Measurements from ENCODE around the gene RBM8A. TPM values are rescaled to one million over a fixed set of nuclear protein-coding genes. Genes with fewer than 3 reads are reported as not detected.

RBM8A gene
- total RNA-seq, 1 donor from 2014 or later = 86.8 TPM

DNA sequence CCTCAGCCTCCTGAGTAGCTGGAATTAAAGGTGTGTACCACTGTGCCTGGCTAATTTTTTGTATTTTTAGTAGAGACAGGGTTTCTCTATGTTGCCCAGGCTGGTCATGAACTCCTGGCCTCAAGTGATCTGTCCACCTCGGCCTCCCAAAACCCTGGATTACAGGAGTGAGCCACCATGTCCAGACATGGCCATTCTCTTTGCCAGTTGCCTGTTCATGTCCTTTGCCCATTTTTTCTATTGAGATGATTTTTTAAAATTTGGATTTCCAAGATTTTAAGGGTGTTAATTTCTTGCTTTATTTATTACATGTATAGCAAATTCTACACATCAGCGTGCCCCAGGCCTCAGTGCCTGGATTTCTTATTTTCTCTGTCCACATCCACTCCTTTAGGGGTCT lies 40.0 kb upstream of the RBM8A start:
- H3K4me1 Mint-ChIP-seq (ENCODE audit: low read depth) = peaks cover 28% of the 10 kb centered on the region
- TF ChIP-seq, protein P1, sequence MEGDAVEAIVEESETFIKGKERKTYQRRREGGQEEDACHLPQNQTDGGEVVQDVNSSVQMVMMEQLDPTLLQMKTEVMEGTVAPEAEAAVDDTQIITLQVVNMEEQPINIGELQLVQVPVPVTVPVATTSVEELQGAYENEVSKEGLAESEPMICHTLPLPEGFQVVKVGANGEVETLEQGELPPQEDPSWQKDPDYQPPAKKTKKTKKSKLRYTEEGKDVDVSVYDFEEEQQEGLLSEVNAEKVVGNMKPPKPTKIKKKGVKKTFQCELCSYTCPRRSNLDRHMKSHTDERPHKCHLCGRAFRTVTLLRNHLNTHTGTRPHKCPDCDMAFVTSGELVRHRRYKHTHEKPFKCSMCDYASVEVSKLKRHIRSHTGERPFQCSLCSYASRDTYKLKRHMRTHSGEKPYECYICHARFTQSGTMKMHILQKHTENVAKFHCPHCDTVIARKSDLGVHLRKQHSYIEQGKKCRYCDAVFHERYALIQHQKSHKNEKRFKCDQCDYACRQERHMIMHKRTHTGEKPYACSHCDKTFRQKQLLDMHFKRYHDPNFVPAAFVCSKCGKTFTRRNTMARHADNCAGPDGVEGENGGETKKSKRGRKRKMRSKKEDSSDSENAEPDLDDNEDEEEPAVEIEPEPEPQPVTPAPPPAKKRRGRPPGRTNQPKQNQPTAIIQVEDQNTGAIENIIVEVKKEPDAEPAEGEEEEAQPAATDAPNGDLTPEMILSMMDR (IDR thresholded peaks at IDR 0.05) = no peak
- H3K27me3 Mint-ChIP-seq (ENCODE audit: low read depth) = no peaks in the 10 kb centered on the region
- H3K27ac Mint-ChIP-seq (ENCODE audit: unreplicated experiment) = no peak overlapping the region
- H3K9me3 Mint-ChIP-seq (ENCODE audit: low read depth) = peaks cover 3% of the 10 kb centered on the region
- DNase-seq (ENCODE audit: low spot score) = no peak
- H3K4me3 Mint-ChIP-seq (ENCODE audit: unreplicated experiment) = no peak overlapping the region
- H3K36me3 Mint-ChIP-seq (ENCODE audit: low read depth) = peaks cover 2% of the 10 kb centered on the region

DNA sequence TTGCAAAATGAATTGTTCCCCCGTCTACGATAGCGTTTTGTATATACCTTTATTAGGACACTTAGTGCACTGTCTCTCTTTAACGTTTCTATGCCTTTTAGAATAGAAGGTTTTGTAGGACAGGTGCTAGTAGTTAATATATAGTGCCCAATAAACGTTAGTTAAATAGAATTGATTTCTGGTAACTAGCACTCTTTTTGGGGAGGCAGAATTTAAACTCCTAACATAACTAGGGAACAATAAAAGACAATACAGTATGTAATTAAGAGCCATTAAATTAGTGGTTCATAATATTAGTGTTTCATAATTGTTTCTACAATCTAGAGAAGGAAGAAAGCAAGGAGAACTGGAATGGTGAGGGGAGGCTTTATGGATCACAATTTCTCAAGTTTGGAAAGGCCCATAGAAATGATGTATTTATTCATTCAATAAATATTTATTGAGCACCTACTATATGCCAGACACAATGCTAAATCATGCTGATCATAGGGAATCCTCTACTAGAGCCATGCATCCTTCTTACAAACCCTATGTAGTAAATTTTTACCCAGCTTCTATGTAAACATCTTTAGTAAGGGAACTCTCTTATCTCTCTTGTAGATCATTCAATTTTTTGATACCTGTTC lies 37.9 kb upstream of the RBM8A start:
- Mint-ChIP-seq H3K27me3 (ENCODE audit: low read depth) (no peaks in the 10 kb centered on the region), H3K9me3 (ENCODE audit: low read depth) (peaks cover 3% of the 10 kb centered on the region), H3K4me1 (ENCODE audit: low read depth) (peaks cover 45% of the 10 kb centered on the region), H3K27ac (ENCODE audit: unreplicated experiment) (peak overlapping the region; percentile 97), H3K36me3 (ENCODE audit: low read depth) (peaks cover 2% of the 10 kb centered on the region), H3K4me3 (ENCODE audit: unreplicated experiment) (peak overlapping the region; percentile 88)
- TF ChIP-seq, protein P1 (IDR thresholded peaks at IDR 0.05) = no peak
- no peak for DNase-seq (ENCODE audit: low spot score)

DNA sequence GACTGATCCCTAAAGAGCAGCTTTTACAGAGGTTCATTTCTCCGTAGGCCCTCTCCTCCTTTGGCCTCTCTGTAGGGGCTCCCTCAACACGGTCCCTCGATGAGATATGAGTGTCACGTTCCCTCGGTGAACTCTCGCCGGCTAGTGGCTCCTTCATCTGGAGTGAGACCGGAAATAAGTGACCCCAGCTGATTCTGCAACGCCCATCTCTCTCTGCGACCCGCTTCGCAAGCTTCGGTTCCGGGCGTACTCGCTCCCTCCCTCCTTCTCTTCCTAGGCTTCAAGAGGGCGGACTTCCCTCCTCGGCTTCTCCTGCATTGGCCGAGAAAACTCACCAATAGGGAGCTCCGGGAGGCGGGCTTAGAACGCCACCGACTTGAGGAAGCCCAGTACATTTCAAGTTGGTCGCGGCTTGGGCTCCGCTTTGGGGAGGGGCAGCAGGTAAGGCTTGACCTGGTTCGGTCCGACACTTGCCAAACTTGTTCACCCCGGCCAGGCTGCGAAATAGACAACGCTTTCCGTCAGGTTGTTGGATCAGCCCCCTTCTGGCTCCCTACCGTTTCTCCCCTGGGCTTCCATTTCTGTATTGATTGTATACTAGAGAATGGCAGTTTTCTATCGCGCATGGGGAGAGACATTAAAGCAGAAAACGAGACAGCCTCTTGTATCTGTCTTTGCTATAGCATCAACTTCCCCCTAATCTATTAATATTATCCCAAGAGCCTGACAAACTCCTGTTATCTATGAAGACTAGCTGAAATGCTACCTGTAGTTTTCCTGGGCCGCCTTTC lies 37.2 kb upstream of the RBM8A start, which contains the start of the genes ANKRD34A and POLR3GL:
Gene ANKRD34A (minus strand): TSS at position 248 of the 791 bp plus-strand sequence. CDS start 2,816 bp downstream, outside the sequence.
Gene POLR3GL (plus strand): TSS at position 363 of the 791 bp plus-strand sequence. CDS start 10,176 bp downstream, outside the sequence.
- Mint-ChIP-seq H3K4me1 (ENCODE audit: low read depth) (peaks cover 52% of the 10 kb centered on the region), H3K9me3 (ENCODE audit: low read depth) (peaks cover 3% of the 10 kb centered on the region), H3K27me3 (ENCODE audit: low read depth) (no peaks in the 10 kb centered on the region), H3K27ac (ENCODE audit: unreplicated experiment) (peak within 1 kb of the TSS; percentile 97), H3K4me3 (ENCODE audit: unreplicated experiment) (peak within 1 kb of the TSS; percentile 88), H3K36me3 (ENCODE audit: low read depth) (peaks cover 2% of the 10 kb centered on the region)
- DNase-seq (ENCODE audit: low spot score) = peak; percentile 95
- TF ChIP-seq, protein P1 (IDR thresholded peaks at IDR 0.05) = peak; percentile 24

DNA sequence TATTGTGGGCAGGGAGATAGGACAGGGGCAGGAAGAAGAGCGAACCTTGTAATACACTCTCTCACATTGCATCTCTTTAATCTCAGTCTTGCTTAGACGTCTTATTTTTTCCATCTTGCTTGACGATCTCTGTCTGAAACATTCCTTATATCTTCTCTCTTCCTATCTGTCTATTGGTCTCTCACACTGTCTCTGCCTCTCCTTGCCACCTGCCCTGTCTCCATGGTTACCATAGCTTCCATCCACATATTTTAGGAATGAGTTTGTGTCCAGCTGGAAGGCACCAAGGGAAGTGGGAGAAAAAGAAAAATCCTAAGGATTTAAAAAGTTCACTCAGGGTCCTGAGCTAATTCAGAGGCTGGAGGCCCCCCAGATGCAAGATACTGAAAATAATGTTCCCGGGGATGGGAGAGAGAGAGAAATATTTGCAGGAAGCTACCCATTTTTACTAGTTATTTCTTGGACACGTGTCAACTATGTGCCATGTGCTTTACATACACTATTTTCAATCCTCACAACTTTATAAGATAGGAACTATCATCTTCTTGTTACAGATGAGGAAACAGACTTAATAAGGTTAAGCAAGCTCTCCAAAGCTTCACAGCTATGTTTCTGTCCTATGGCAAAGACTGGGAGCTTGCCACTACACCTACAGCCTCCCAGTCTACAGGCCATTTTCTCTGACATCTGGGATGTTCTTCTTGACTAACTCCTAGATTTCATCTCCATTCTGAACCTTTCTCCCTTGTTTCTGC lies 36.2 kb upstream of the RBM8A start:
- Mint-ChIP-seq H3K4me3 (ENCODE audit: unreplicated experiment) (peak overlapping the region; percentile 88), H3K36me3 (ENCODE audit: low read depth) (peaks cover 2% of the 10 kb centered on the region), H3K27me3 (ENCODE audit: low read depth) (no peaks in the 10 kb centered on the region), H3K4me1 (ENCODE audit: low read depth) (peaks cover 57% of the 10 kb centered on the region), H3K9me3 (ENCODE audit: low read depth) (peaks cover 3% of the 10 kb centered on the region), H3K27ac (ENCODE audit: unreplicated experiment) (peak overlapping the region; percentile 97)
- TF ChIP-seq, protein P1 (IDR thresholded peaks at IDR 0.05) = no peak
- DNase-seq (ENCODE audit: low spot score) = no peak
